A673 (cell line): ENCODE measurements around the gene RAB33A. TPM values are rescaled to one million over a fixed set of nuclear protein-coding genes. Genes with fewer than 3 reads are reported as not detected.

Experiments used
- BruUV-seq: library from RNA; stranded (reverse); fragments of 400-500 nt; replicated peaks from 2 replicates; lab custom pipeline; 2021; lab: Mats Ljungman, UMichigan
- CTCF ChIA-PET: fragments of 300-600 bp; sonication (Branson Sonifier 250); formaldehyde crosslinking; loops from one replicate; lab custom pipeline; 2022; ENCODE audit warnings: antibody characterized with exemption; lab: Charles Lee
- POLR2A ChIA-PET: fragments of 300-600 bp; sonication (Branson Sonifier 250); formaldehyde crosslinking; loops from one replicate; lab custom pipeline; 2022; ENCODE audit warnings: antibody characterized with exemption; ENCODE audit not compliant: low non-redundant PET; lab: Charles Lee
- DNase-seq: peaks from one replicate; pipeline ENCODE4 v3.0.0-alpha.2; 2015; ENCODE audit warnings: low spot score
- H3K27ac ChIP-seq: fragments of 200-600 bp; sonication (generic); 2 replicates; pipeline ENCODE4 v1.5.1; 2016; ENCODE audit warnings: mixed run types, low read depth, mild to moderate bottlenecking, mixed read lengths, antibody characterized with exemption, low read length; ENCODE audit not compliant: poor library complexity, severe bottlenecking
- H3K27me3 ChIP-seq: fragments of 200-600 bp; sonication (generic); replicated peaks from 2 replicates; pipeline ENCODE4 v1.6.1; 2017; ENCODE audit warnings: mixed run types, low read depth, mild to moderate bottlenecking, mixed read lengths, antibody characterized with exemption, low read length; ENCODE audit not compliant: insufficient read depth, poor library complexity
- H3K36me3 ChIP-seq: fragments of 200-600 bp; sonication (generic); 2 replicates; pipeline ENCODE4 v1.6.1; 2016; ENCODE audit warnings: mixed run types, mild to moderate bottlenecking, mixed read lengths, antibody characterized with exemption, low read length; ENCODE audit not compliant: insufficient read depth, poor library complexity, severe bottlenecking
- H3K4me1 ChIP-seq: fragments of 200-600 bp; sonication (generic); 2 replicates; pipeline ENCODE4 v1.6.1; 2017; ENCODE audit warnings: mixed run types, mild to moderate bottlenecking, mixed read lengths, antibody characterized with exemption, low read length; ENCODE audit not compliant: insufficient read depth, poor library complexity, severe bottlenecking
- H3K4me3 ChIP-seq: fragments of 200-600 bp; sonication (generic); 2 replicates; pipeline ENCODE4 v1.5.1; 2016; ENCODE audit warnings: low read depth, mixed run types, mild to moderate bottlenecking, mixed read lengths, low read length; ENCODE audit not compliant: poor library complexity, severe bottlenecking
- H3K9me3 ChIP-seq: fragments of 200-600 bp; sonication (generic); 2 replicates; pipeline ENCODE4 v1.6.1; 2016; ENCODE audit warnings: mixed run types, low read depth, mild to moderate bottlenecking, mixed read lengths, antibody characterized with exemption, low read length; ENCODE audit not compliant: poor library complexity, severe bottlenecking
- CTCF ChIP-seq: fragments of 300-800, 200-600 bp; sonication (generic); conservative IDR thresholded peaks from 2 replicates; pipeline ENCODE4 v1.5.1; 2017; ENCODE audit warnings: low read depth, mild to moderate bottlenecking, antibody characterized with exemption, low read length, moderate library complexity, mixed read lengths
- EZH2 ChIP-seq: fragments of 200-600 bp; sonication (generic); IDR thresholded peaks from 2 replicates; pipeline ENCODE4 v1.6.1; 2017; ENCODE audit warnings: borderline replicate concordance, low read depth, mild to moderate bottlenecking, mixed read lengths, antibody characterized with exemption, low read length; ENCODE audit not compliant: poor library complexity, severe bottlenecking
- intact Hi-C: fragments of 100-400 bp; cut with micrococcal nuclease; formaldehyde crosslinking; loops from one replicate; pipeline ENCODE4 v1.10.0; 2022; ENCODE audit not compliant: unreplicated experiment
- total RNA-seq: library from RNA; stranded (reverse); gene quantifications from 2 replicates; pipeline ENCODE4 v1.2.3, GENCODE V29; 2021

RAB33A gene
- total RNA-seq, 1 experiment from 2014 or later, result 4.8 TPM

GRCh38 chrX:130184857-130185256 lies 13.1 kb downstream of the RAB33A start:
- Histone ChIP-seq H3K4me1 (no peaks in the 10 kb centered on the region), H3K4me3 (no peak overlapping the region), H3K36me3 (no peaks in the 10 kb centered on the region), H3K9me3 (no peaks in the 10 kb centered on the region), H3K27ac (no peak overlapping the region), H3K27me3 (no peaks in the 10 kb centered on the region)
- DNase-seq, result no peak
- TF ChIP-seq EZH2 (no peak), CTCF (no peak)
- ChIA-PET POLR2A (no interaction called here), CTCF (no interaction called here)
- BruUV-seq, result no TSS peak
- intact Hi-C loops, result no loop called here

- ChIA-PET CTCF (no interaction called here), POLR2A (no interaction called here)
- BruUV-seq, result no TSS peak
- no peaks in the 10 kb centered on the region for H3K36me3 ChIP-seq
- no peak overlapping the region for H3K27ac ChIP-seq
- H3K4me3 ChIP-seq, result no peak overlapping the region
- TF ChIP-seq EZH2 (no peak), CTCF (no peak)
- intact Hi-C loops, result no loop called here
- no peak for DNase-seq
- H3K4me1 ChIP-seq, result no peaks in the 10 kb centered on the region
- H3K9me3 ChIP-seq, result no peaks in the 10 kb centered on the region
- no peaks in the 10 kb centered on the region for H3K27me3 ChIP-seq
These were observed 14.9 kb downstream of the RAB33A start for GRCh38 chrX:130186651-130187050.

GRCh38 chrX:130190801-130191200 lies 19.0 kb downstream of the RAB33A start:
- TF ChIP-seq EZH2 (no peak), CTCF (no peak)
- H3K27me3 ChIP-seq, result no peaks in the 10 kb centered on the region
- H3K27ac ChIP-seq, result no peak overlapping the region
- no peak for DNase-seq
- intact Hi-C loops, result loop anchor here (10.0 kb wide), 1 partner anchor 586 kb away; no protein-coding TSS in a partner anchor
- POLR2A ChIA-PET, result no interaction called here
- BruUV-seq, result no TSS peak
- H3K4me3 ChIP-seq, result no peak overlapping the region
- no peaks in the 10 kb centered on the region for H3K9me3 ChIP-seq
- no peaks in the 10 kb centered on the region for H3K36me3 ChIP-seq
- no peaks in the 10 kb centered on the region for H3K4me1 ChIP-seq
- CTCF ChIA-PET, result no interaction called here
